GM19025 (cell line): ENCODE measurements around the gene HOXD13.

ENCODE experiments used
- ATAC-seq: cut with Tn5 transposase; IDR thresholded peaks from one replicate; pipeline ENCODE4 v1.9.1; 2021; ENCODE audit warnings: mild to moderate bottlenecking, low read depth, moderate library complexity; ENCODE audit not compliant: unreplicated experiment

Gene HOXD13

GRCh38 chr2:176092270-176093144 is at the start of gene HOXD13:
Gene HOXD13, plus strand, starts transcription at chr2:176092721. Its CDS starts 170 bp downstream, at chr2:176092891.
- no peak for ATAC-seq

- ATAC-seq = no peak
Observed at GRCh38 chr2:176056406-176056805, 36.1 kb upstream of the HOXD13 start.

- no peak for ATAC-seq
Observed at GRCh38 chr2:176063958-176064357, 28.6 kb upstream of the HOXD13 start.

GRCh38 chr2:176066645-176067588 is 25.6 kb upstream of the HOXD13 start:
- no peak for ATAC-seq

- no peak for ATAC-seq
Observed at GRCh38 chr2:176067589-176068418, 24.7 kb upstream of the HOXD13 start.

- ATAC-seq = no peak
Observed at GRCh38 chr2:176068419-176068832, 24.1 kb upstream of the HOXD13 start.

- no peak for ATAC-seq
Observed at GRCh38 chr2:176071330-176072291, 20.9 kb upstream of the HOXD13 start.

- ATAC-seq = no peak
Observed at GRCh38 chr2:176072292-176072669, 20.2 kb upstream of the HOXD13 start.

- ATAC-seq = no peak
Observed at GRCh38 chr2:176072951-176073904, 19.3 kb upstream of the HOXD13 start.

GRCh38 chr2:176074919-176075425 is 17.5 kb upstream of the HOXD13 start:
- ATAC-seq = no peak

- no peak for ATAC-seq
Observed at GRCh38 chr2:176075481-176075880, 17.0 kb upstream of the HOXD13 start.

GRCh38 chr2:176076063-176076462 is 16.5 kb upstream of the HOXD13 start:
- no peak for ATAC-seq

- ATAC-seq = no peak
Observed at GRCh38 chr2:176076796-176077195, 15.7 kb upstream of the HOXD13 start.

GRCh38 chr2:176078541-176079284 is 13.8 kb upstream of the HOXD13 start:
- no peak for ATAC-seq

- no peak for ATAC-seq
Observed at GRCh38 chr2:176079285-176079830, 13.2 kb upstream of the HOXD13 start.

GRCh38 chr2:176079831-176080539 is 12.5 kb upstream of the HOXD13 start:
- no peak for ATAC-seq
